ENCODE measurements around the gene GLRA3.

GLRA3 gene

DNA sequence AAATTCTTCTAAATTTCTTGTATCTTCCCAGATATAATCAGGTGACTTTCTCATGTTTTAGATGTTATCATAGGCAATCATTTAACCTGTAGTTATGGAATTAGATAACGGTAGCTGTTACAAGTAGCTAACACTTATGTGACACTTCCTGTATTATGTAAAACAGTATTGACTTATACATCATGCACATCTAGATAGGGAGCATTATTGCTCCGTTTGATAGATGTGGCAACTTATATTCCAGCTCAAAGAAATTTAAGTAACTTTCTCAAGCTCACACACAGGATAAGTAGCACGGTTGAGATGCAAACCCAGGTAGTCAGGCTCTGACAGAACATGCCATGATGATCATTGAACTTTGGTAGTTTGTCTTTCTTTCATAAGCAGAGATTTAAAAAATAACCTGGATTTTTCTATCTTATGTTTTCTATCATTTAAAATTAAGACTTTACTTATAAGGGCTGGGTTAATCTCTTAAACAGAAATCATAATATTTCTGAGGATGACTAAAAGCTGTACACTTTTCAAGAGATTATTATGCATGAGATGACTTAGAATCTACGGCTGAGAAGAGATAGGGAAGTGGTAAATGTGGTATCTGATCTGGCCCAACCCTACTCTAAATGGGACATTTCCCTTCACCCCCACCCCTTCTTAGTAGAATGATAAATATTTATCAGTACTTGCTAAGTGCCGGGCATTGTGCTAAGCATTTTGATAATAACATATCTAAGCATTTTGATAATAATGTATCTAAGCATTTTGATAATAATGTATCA, 237.6 kb downstream of the GLRA3 start:
- no peak for DNase-seq

DNA sequence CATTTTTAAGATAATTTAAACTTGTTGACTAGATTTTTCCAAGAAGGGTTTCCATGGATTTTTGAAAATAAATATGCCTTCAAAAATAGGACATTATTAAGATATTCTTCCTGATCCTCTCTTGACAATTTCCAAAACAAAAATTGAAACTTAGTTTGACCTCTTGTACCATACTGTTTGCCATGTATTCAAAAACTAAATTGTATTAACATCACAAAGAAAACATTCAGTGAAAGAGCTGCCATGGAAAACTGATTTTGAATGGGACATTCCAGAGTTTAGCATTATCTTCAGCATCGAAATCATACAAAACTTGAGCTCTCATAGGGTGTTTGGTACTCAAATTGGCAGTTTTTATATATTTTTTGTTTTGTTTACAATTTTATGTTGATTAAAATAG, 238.7 kb downstream of the GLRA3 start:
- no peak for DNase-seq
